Peyer's patch (tissue), 4 donors: ENCODE results near the gene SLC47A2.

ENCODE experiments used
- POLR2A ChIP-seq, 2 donors: fragments of 450-650 bp; IDR thresholded peaks; one replicate each; pipeline ENCODE4 v1.5.1; 2017; ENCODE audit warnings: antibody characterized with exemption in 2 of 2, mild to moderate bottlenecking in 2 of 2, moderate library complexity in 2 of 2
- TF ChIP-seq, protein P1 (sequence below), 6 experiments: fragments of 450-650 bp in 4 of 6; fragments of 200-600 bp in 2 of 6; sonication (generic) in 1 of 6; IDR thresholded peaks; one replicate each; pipeline ENCODE4 v1.5.1; 2017 to 2019; ENCODE audit warnings: antibody characterized with exemption in 6 of 6, mild to moderate bottlenecking in 3 of 6, moderate library complexity in 1 of 6

GRCh38 chr17:19744922-19745757, 28.8 kb upstream of the SLC47A2 start:
- TF ChIP-seq, protein P1, sequence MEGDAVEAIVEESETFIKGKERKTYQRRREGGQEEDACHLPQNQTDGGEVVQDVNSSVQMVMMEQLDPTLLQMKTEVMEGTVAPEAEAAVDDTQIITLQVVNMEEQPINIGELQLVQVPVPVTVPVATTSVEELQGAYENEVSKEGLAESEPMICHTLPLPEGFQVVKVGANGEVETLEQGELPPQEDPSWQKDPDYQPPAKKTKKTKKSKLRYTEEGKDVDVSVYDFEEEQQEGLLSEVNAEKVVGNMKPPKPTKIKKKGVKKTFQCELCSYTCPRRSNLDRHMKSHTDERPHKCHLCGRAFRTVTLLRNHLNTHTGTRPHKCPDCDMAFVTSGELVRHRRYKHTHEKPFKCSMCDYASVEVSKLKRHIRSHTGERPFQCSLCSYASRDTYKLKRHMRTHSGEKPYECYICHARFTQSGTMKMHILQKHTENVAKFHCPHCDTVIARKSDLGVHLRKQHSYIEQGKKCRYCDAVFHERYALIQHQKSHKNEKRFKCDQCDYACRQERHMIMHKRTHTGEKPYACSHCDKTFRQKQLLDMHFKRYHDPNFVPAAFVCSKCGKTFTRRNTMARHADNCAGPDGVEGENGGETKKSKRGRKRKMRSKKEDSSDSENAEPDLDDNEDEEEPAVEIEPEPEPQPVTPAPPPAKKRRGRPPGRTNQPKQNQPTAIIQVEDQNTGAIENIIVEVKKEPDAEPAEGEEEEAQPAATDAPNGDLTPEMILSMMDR (IDR thresholded peaks at IDR 0.05): peak; percentile 78 to 95 (median 95)
- TF ChIP-seq POLR2A (IDR thresholded peaks at IDR 0.05): no peak
